HL-60 (cell line): Measurements from ENCODE around the gene CLINT1.

Experiments used
- CTCF ChIP-seq: IDR thresholded peaks from one replicate; pipeline ENCODE4 v1.5.1; 2011; ENCODE audit warnings: low read length, control low read depth, inconsistent platforms; ENCODE audit not compliant: insufficient read depth
- GABPA ChIP-seq: IDR thresholded peaks from 2 replicates; pipeline ENCODE4 v1.6.1; 2012; ENCODE audit warnings: low read depth
- POLR2AphosphoS5 ChIP-seq: IDR thresholded peaks from 2 replicates; pipeline ENCODE4 v1.6.1; 2012; ENCODE audit warnings: low read depth
- REST ChIP-seq: IDR thresholded peaks from 2 replicates; pipeline ENCODE4 v1.6.1; 2012; ENCODE audit warnings: low read depth; ENCODE audit not compliant: insufficient replicate concordance
- SPI1 ChIP-seq: IDR thresholded peaks from 2 replicates; pipeline ENCODE4 v1.6.1; 2012; ENCODE audit warnings: low read depth, mild to moderate bottlenecking, borderline replicate concordance

DNA sequence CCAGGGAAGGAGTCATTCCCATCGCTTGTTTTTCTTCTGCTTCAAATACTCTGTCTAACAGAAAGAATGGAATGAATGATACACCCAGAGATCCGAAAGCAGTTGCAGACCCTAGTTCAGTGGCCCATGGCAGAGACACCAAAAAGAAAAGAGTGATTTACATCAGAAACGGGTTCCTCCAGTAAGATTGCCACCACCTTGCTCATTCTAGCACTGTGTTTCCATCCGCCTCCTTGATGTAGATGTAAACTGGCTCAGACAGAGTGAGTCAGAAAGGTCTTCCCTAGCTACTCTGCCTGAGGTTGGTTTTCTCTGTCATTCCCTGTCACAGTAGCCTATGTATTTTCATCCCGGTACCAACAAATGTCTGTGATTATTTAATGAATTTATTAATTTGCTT, 15.9 kb upstream of the CLINT1 start:
- TF ChIP-seq REST (no peak), CTCF (no peak), POLR2AphosphoS5 (no peak), GABPA (no peak), SPI1 (no peak)
